ENCODE measurements around the gene B3GALT5. TPM values are rescaled to one million over a fixed set of nuclear protein-coding genes. Genes with fewer than 3 reads are reported as not detected.

The B3GALT5 gene
- total and polyA plus RNA-seq, 3 donors from 2014 or later = 1.0 to 2.8 (median 2.7) TPM

DNA sequence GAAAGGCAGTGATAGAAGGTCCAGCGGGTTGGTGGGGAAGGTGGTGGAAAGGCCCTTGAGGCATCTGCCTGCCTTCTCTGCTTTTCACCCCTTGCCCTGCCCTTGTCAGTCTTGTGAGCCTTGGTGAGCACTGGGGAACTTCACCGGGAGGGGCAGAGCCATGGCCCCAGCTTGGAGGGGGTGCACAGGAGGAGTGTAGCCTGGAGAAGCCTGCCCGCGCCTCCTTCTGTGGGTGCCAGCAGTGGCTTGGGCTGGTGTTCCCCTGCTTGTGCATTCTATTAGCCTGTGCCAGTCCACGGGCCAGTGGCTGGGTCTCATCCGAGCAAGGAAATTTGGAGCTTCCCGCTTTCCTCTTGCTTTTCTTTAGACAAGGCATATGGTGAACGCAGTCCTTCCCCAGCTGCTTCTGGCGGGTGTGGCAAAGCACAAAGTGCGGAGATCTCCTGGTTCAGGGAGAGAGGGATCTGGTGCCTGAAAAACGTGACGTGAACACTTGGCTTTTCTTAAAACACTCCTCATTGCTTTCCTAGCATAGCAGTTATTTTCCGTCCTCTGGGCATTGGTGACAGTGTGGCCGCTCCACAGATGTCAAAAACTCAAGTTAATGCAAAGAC lies 10.6 kb upstream of the B3GALT5 start:
- Histone ChIP-seq H3K27me3 (no peaks in the 10 kb centered on the region), H3K4me3 (no peak overlapping the region), H3K9me3 (no peaks in the 10 kb centered on the region), H3K27ac (no peak overlapping the region), H3K36me3 (ENCODE audit: low read depth, missing control alignments) (no peaks in the 10 kb centered on the region), H3K4me1 (no peaks in the 10 kb centered on the region)
- 76 to 88% methylated on average over 10 to 14 of the region's 14 CpGs for WGBS, 2 donors
- intact Hi-C loops (cut with DNase I; ENCODE audit: low total_unique reads) = no loop called here
- TF ChIP-seq, protein P1, sequence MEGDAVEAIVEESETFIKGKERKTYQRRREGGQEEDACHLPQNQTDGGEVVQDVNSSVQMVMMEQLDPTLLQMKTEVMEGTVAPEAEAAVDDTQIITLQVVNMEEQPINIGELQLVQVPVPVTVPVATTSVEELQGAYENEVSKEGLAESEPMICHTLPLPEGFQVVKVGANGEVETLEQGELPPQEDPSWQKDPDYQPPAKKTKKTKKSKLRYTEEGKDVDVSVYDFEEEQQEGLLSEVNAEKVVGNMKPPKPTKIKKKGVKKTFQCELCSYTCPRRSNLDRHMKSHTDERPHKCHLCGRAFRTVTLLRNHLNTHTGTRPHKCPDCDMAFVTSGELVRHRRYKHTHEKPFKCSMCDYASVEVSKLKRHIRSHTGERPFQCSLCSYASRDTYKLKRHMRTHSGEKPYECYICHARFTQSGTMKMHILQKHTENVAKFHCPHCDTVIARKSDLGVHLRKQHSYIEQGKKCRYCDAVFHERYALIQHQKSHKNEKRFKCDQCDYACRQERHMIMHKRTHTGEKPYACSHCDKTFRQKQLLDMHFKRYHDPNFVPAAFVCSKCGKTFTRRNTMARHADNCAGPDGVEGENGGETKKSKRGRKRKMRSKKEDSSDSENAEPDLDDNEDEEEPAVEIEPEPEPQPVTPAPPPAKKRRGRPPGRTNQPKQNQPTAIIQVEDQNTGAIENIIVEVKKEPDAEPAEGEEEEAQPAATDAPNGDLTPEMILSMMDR (IDR thresholded peaks at IDR 0.05) = no peak
- no peak for TF ChIP-seq POLR2A (IDR thresholded peaks at IDR 0.05)
- no peak for DNase-seq

DNA sequence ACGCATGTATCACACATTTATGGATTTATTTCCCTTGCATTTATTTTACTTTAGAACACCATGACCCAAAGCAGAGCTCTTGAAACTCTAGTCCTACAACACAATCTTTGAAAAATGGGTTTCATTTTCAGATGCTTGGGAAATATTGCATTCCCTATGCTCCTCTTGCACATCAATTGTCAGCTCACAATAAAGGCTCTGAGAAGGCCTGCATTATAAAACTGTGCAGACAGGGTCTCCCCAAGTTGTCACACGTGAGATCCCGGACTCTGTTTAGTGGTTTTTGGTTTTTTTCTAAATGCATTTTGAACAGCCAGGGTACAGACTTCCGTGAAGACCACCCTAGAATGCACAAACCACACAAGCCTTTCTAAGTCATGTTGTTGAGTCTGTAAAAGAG lies 9.9 kb upstream of the B3GALT5 start:
- Histone ChIP-seq H3K4me3 (no peak overlapping the region), H3K4me1 (no peaks in the 10 kb centered on the region), H3K27me3 (no peaks in the 10 kb centered on the region), H3K27ac (no peak overlapping the region), H3K36me3 (ENCODE audit: low read depth, missing control alignments) (no peaks in the 10 kb centered on the region), H3K9me3 (no peaks in the 10 kb centered on the region)
- DNase-seq = no peak
- TF ChIP-seq, protein P1 (IDR thresholded peaks at IDR 0.05) = no peak
- no peak for TF ChIP-seq POLR2A (IDR thresholded peaks at IDR 0.05)
- WGBS, 2 donors = 90 to 92% methylated on average over 4 of the region's 4 CpGs
- intact Hi-C loops (cut with DNase I; ENCODE audit: low total_unique reads) = no loop called here

DNA sequence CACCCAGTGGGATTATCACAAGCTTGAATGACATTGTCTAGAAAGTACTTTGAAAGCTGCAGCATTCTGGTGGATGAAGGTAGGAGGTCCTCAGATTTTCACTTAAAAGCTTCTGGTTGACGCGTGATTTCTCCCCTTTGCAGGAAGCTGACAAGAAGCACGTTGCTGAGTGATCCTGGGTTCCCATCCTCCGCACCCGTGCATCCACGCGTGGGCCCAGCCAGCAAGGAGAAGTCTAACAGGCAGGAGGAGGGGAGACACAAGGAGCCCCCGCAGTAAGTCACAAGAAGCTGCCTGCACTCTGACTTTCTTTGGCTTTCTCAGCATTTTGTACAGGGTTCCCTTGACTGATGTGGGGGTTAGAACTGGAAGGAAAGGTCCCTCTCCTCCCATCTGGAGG lies 7.8 kb upstream of the B3GALT5 start:
- no peak overlapping the region for H3K27ac ChIP-seq
- TF ChIP-seq POLR2A (IDR thresholded peaks at IDR 0.05) = no peak
- TF ChIP-seq, protein P1 (IDR thresholded peaks at IDR 0.05) = no peak
- no peak overlapping the region for H3K4me3 ChIP-seq
- no peaks in the 10 kb centered on the region for H3K36me3 ChIP-seq (ENCODE audit: low read depth, missing control alignments)
- no peaks in the 10 kb centered on the region for H3K27me3 ChIP-seq
- DNase-seq = no peak
- 85 to 91% methylated on average over 8 of the region's 8 CpGs for WGBS, 2 donors
- intact Hi-C loops (cut with DNase I; ENCODE audit: low total_unique reads) = no loop called here
- H3K4me1 ChIP-seq = no peaks in the 10 kb centered on the region
- H3K9me3 ChIP-seq = no peaks in the 10 kb centered on the region

DNA sequence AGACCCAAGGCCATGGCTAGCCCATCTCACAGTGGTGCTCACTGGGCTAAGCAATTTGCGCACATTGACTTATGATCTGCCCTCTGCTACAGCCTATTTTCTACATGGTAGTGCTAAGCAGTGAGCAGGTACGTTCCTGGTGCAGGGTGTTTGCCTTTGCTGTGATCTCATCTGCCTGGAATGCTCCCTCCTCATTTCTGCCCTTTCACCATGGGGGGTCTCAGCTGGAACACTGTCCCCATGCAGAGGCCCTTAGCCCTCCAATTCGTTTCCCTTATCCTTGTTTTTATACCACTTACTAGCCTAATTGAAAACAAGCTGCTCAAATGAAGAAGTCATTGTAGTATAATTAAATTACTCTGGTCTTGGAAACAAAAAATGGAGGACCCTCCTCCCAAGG lies 2.0 kb upstream of the B3GALT5 start:
- H3K36me3 ChIP-seq (ENCODE audit: low read depth, missing control alignments) = no peaks in the 10 kb centered on the region
- TF ChIP-seq, protein P1 (IDR thresholded peaks at IDR 0.05) = no peak
- TF ChIP-seq POLR2A (IDR thresholded peaks at IDR 0.05) = no peak
- no peak for DNase-seq
- 51 to 73% methylated on average over 3 of the region's 3 CpGs for WGBS, 2 donors
- H3K27ac ChIP-seq = no peak overlapping the region
- no peak overlapping the region for H3K4me3 ChIP-seq
- no peaks in the 10 kb centered on the region for H3K4me1 ChIP-seq
- H3K27me3 ChIP-seq = no peaks in the 10 kb centered on the region
- intact Hi-C loops (cut with DNase I; ENCODE audit: low total_unique reads) = no loop called here
- no peaks in the 10 kb centered on the region for H3K9me3 ChIP-seq

DNA sequence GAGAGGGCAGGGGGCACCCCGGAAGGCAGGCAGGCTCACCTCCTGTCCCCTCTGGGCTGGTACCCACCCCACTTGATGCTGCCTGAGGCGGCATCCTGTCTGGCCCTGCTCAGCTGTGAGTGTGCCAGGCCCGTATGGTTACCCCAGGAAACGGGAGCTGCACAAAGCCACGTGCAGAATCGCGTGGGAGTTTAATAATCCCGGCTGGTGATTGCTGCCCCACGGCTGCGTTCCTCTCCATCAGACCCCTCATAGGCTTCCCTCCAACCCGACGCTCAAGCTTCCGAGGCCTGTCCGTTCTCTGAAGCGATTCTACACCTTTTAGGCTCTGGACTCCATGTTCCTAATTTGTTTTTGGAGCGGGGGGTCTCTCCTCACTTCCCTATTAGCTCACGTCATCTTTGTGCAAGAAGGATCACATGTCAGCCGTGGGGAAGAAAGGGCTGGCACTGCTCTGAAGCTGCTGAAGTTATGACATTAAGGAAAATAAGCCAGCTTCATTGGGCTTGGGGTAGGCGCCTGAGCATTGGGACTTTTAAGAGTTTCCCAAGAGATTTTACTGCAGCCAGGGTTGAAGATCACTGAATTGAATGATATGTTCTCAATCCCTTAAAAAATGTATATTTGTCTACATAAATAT lies 1.1 kb upstream of the B3GALT5 start:
- H3K27ac ChIP-seq = no peak overlapping the region
- H3K4me3 ChIP-seq = no peak overlapping the region
- intact Hi-C loops (cut with DNase I; ENCODE audit: low total_unique reads) = no loop called here
- 12 to 21% methylated on average over 17 to 19 of the region's 19 CpGs for WGBS, 2 donors
- H3K9me3 ChIP-seq = no peaks in the 10 kb centered on the region
- no peak for TF ChIP-seq POLR2A (IDR thresholded peaks at IDR 0.05)
- TF ChIP-seq, protein P1 (IDR thresholded peaks at IDR 0.05) = no peak
- no peaks in the 10 kb centered on the region for H3K4me1 ChIP-seq
- no peaks in the 10 kb centered on the region for H3K27me3 ChIP-seq
- no peak for DNase-seq
- no peaks in the 10 kb centered on the region for H3K36me3 ChIP-seq (ENCODE audit: low read depth, missing control alignments)

All from testis (tissue), 3 donors.